NOMO-1 treated with dmso at 0.1 percent for 144 hours (cell line): ENCODE data around the gene HIPK3.

ENCODE experiments used
- DNase-seq: peaks from one replicate; lab custom pipeline; 2025; ENCODE audit not compliant: unreplicated experiment; lab: John Stamatoyannopoulos, UW

HIPK3 gene

DNA sequence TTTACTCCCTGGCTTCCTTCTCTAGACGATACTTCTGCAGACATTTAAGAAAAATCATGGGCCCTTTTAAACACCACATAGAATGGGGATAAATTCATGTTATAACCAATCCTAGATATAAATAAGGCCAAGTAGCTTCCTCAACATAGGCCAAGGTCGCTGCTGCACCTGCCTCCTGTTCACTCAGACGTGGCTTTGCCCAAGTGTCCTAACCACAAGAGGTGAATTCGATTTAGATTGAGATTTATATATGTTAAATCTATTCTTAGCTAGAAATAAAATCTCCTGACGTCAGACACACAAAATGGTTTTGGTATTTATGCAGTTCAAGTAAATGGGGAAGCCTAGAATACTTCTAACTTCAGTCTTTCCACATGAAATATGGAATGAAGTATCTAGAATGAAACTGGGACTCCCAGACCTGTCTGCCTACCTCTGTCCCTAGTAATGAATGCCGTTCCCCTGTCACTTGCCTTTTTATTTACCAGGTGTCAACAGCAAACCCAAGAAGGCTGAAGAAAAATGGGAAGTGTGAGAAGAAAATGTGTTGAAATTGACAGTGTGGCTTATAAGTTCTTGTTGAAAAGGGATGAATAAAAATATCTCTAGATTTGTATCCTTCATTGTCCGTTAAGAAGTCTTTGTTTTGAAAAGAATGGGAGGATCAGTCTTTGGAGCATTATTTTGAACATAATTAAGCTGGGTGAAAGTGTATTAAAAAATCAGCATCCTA lies 131.8 kb downstream of the HIPK3 start:
- no peak for DNase-seq

GRCh38 chr11:33389635-33390034 lies 132.5 kb downstream of the HIPK3 start:
- DNase-seq = no peak

DNA sequence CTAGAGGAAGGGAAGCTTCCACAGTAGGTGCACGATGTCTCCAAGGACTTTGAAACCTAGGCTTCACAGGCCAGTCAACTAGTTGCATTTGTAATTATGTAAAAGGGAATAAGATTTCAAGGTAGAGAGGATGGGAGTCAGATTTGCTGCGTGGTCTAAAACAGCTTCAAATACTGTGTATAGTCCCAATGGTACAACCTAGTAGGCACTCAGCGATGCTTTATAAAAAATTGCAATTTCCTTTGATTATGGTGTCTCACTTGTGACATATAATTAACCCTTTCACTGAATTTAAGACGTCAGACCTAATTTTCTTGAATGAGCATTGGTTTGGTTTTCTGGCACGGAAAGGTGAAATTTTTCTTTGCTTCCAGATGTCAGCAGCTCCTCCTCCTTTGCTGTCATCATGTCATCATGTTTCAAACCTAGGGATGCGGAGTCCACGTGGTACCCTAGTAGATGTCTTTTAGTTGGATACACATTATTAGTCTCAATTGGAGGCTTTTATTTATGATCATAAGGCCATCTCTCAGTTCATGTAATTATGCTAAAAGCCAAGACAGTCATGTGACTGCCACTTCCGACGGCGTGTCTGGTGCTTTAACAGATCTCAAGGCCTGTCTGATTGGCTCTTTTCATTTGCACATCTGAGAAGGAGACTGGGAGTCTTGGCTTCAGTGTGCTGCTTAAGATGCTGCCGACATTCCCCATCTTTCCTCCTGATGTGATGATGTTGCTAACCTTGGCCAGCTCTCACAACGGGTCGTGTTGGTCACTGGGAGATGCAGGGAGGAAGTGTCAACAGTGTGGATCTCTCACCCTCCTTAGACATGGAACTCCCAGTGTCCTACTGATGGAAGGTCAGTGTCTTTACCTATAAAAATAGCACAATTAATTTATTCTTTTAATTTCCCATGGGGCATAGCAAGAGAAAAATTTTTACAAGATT lies 134.0 kb downstream of the HIPK3 start:
- no peak for DNase-seq

- no peak for DNase-seq
Observed at GRCh38 chr11:33391893-33392251, 134.7 kb downstream of the HIPK3 start.

- DNase-seq = no peak
Observed at GRCh38 chr11:33394431-33395109, 137.4 kb downstream of the HIPK3 start.

GRCh38 chr11:33396361-33396760 lies 139.2 kb downstream of the HIPK3 start:
- no peak for DNase-seq

GRCh38 chr11:33399421-33399820 lies 142.2 kb downstream of the HIPK3 start:
- DNase-seq = no peak

DNA sequence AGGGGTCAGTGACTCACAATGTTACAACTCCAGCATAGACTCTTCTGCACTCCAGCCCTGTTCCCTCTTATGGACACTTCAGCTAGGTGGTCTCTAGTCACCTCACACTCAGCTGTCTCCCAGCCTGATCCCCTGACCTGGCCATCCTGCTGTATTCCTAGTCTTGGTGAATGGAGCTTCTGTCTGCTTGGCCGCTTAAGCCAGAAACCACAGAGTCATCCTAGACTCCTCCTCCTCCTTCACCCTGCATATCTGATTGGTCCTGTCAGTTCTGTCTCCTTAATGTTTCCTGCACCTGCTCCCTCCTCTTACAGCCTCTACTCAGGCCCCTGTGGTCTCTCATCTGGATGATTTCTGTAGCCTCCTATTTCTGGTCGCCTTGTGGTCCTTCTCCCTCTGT lies 144.9 kb downstream of the HIPK3 start:
- no peak for DNase-seq

DNA sequence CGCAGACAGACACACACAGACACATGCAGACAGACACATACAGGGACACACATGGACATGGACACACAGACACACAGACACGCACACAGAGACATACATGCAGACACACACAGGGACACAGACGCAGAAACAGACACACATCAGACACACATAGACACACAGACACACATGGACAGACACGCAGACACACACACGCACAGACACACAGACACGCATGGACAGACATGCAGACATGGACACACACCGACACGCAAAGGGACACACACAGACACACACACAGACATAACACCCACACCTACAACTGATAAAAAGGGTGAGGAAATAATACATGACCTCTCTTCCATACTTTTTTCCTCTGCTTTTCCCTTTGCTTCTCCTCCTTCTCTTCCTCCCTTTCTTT lies 146.2 kb downstream of the HIPK3 start:
- no peak for DNase-seq

- DNase-seq = no peak
Observed at GRCh38 chr11:33405834-33406602, 148.8 kb downstream of the HIPK3 start.
